ENCODE measurements around the gene TMEM95. TPM values are rescaled to one million over a fixed set of nuclear protein-coding genes. Genes with fewer than 3 reads are reported as not detected.

The TMEM95 gene
- total RNA-seq, 2 experiments from 2014 or later = not detected

DNA sequence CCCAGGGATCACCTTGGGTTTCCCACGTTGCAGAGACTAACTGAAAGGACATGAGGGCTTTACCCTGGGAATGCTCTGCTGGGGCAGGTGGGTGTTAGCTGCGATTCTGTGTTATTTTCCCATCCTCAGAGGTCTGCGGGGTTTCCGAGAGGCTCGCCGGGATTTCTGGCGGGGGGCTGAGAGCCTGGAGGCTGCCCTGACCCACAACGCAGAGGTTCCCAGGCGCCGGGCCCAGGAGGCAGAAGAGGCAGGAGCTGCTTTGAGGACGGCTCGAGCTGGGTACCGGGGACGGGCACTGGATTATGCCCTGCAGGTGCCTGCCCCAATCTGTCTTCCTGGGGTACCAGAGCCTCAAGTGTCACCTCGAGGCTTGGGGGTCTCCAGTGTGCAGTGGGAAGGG, 11.7 kb upstream of the TMEM95 start:
- H3K4me1 Mint-ChIP-seq (ENCODE audit: low read depth) = peaks cover 17% of the 10 kb centered on the region
- no peak overlapping the region for H3K4me3 Mint-ChIP-seq
- TF ChIP-seq, protein P1, sequence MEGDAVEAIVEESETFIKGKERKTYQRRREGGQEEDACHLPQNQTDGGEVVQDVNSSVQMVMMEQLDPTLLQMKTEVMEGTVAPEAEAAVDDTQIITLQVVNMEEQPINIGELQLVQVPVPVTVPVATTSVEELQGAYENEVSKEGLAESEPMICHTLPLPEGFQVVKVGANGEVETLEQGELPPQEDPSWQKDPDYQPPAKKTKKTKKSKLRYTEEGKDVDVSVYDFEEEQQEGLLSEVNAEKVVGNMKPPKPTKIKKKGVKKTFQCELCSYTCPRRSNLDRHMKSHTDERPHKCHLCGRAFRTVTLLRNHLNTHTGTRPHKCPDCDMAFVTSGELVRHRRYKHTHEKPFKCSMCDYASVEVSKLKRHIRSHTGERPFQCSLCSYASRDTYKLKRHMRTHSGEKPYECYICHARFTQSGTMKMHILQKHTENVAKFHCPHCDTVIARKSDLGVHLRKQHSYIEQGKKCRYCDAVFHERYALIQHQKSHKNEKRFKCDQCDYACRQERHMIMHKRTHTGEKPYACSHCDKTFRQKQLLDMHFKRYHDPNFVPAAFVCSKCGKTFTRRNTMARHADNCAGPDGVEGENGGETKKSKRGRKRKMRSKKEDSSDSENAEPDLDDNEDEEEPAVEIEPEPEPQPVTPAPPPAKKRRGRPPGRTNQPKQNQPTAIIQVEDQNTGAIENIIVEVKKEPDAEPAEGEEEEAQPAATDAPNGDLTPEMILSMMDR (IDR thresholded peaks at IDR 0.05) = no peak
- H3K27ac Mint-ChIP-seq = peak overlapping the region; percentile 72
- CTCF ChIA-PET = interaction anchor here (1.0 to 6.3 kb wide), 3 partner anchors 13 to 218 kb away, joined by 3 to 50 read pairs (median 20); partner anchors contain the start of gene TMEM95
- H3K36me3 Mint-ChIP-seq (ENCODE audit: low read depth) = peaks cover 44% of the 10 kb centered on the region
- no peak for DNase-seq
- POLR2A ChIA-PET = interaction anchor here (0.8 to 1.8 kb wide), 5 partner anchors 8 to 240 kb away, joined by 3 to 10 read pairs (median 3); no protein-coding TSS in a partner anchor
- ATAC-seq = no peak
- no peaks in the 10 kb centered on the region for H3K9me3 Mint-ChIP-seq
- intact Hi-C loops (cut with micrococcal nuclease) = no loop called here
- H3K27me3 Mint-ChIP-seq = no peaks in the 10 kb centered on the region

DNA sequence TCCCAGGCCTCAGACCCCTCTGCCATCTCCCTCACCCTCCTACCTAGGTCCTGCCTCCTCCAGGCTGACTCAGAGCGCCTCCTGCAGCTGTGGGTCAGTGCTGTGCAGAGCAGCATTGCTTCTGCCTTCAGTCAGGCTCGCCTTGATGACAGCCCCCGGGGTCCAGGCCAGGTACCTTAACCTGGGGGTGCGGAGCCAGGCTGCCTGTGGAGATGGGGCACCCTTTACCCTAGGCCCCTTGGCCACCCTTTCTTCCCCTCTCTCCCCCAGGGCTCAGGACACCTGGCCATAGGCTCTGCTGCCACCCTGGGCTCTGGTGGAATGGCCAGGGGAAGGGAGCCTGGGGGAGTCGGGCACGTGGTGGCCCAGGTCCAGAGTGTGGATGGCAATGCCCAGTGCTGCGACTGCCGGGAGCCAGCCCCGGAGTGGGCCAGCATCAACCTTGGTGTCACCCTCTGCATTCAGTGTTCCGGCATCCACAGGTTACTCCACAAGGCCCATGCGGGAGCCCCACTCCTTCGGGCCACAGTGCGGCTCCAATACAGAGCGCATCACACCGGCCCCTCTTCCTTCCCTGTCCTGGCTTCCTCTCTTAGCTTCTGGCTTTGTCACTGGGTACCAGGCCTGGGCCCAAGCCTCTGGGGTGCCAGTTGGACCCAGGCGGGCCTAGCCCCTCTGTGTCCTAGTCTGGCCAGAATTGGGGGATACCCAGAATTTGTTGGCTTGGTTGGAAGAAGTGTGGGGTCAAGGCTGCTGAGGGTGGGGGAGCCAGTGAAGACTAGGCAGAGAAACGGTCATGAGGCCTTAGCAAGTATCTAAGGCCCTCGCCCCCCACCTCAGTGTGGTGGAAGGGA, 8.0 kb upstream of the TMEM95 start:
- intact Hi-C loops (cut with micrococcal nuclease) = no loop called here
- TF ChIP-seq, protein P1 (IDR thresholded peaks at IDR 0.05) = no peak
- Mint-ChIP-seq H3K27ac (peak overlapping the region; percentile 34), H3K4me3 (no peak overlapping the region), H3K36me3 (ENCODE audit: low read depth) (peaks cover 48% of the 10 kb centered on the region), H3K27me3 (no peaks in the 10 kb centered on the region), H3K9me3 (no peaks in the 10 kb centered on the region), H3K4me1 (ENCODE audit: low read depth) (peaks cover 28% of the 10 kb centered on the region)
- ATAC-seq = no peak
- POLR2A ChIA-PET = interaction anchor here (5.2 to 7.4 kb wide), 2 partner anchors 10 to 33 kb away, joined by 29 to 76 read pairs; partner anchors contain the start of genes ACAP1 and GPS2
- CTCF ChIA-PET = interaction anchor here (3.8 to 6.8 kb wide), 4 partner anchors 9 to 50 kb away, joined by 16 to 50 read pairs (median 34); partner anchors contain the start of genes ACAP1 and TMEM95
- DNase-seq = no peak

DNA sequence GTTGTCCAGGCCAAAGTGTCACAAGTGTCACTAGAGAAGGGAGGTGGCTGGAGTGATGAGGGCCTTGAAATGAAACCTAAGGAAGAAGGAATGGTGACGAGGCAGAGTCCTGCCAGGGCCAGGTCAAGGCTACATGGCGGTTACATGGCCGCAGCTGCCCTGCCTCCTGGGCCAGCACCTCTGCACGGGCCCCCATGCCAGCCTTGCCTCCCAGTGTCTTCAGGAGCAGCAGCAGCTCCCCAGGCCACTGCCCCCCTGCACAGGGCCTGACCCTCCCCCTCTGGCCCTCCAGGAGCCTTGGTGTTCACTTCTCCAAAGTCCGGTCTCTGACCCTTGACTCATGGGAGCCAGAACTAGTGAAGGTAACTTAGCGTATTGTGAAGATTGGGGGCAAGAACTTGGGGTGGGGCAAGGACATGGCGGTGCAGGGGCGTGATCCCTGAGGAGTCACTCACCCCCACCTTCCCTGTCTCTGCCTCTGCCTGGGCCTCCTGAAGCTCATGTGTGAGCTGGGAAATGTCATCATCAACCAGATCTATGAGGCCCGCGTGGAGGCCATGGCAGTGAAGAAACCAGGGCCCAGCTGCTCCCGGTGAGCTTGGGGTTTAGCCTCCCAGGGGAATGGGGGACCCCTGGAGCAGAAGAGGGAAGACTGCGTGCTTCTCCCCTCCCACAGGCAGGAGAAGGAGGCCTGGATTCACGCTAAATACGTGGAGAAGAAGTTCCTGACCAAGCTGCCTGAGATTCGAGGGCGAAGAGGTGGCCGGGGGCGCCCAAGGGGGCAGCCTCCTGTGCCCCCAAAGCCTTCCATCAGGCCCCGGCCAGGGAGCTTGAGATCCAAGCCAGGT, 7.1 kb upstream of the TMEM95 start:
- TF ChIP-seq, protein P1 (IDR thresholded peaks at IDR 0.05) = no peak
- H3K36me3 Mint-ChIP-seq (ENCODE audit: low read depth) = peaks cover 55% of the 10 kb centered on the region
- ATAC-seq = no peak
- no peak overlapping the region for H3K4me3 Mint-ChIP-seq
- peak overlapping the region; percentile 49 for H3K27ac Mint-ChIP-seq
- intact Hi-C loops (cut with micrococcal nuclease) = no loop called here
- H3K27me3 Mint-ChIP-seq = no peaks in the 10 kb centered on the region
- peaks cover 36% of the 10 kb centered on the region for H3K4me1 Mint-ChIP-seq (ENCODE audit: low read depth)
- POLR2A ChIA-PET = interaction anchor here (1.0 to 7.4 kb wide), 5 partner anchors 11 to 225 kb away, joined by 3 to 76 read pairs (median 7); partner anchors contain the start of genes ACAP1, GPS2 and NEURL4
- DNase-seq = no peak
- no peaks in the 10 kb centered on the region for H3K9me3 Mint-ChIP-seq
- CTCF ChIA-PET = interaction anchor here (0.6 to 6.8 kb wide), 9 partner anchors 8 to 213 kb away, joined by 3 to 49 read pairs (median 15); partner anchors contain the start of genes ACAP1, NEURL4, SENP3 and TMEM95

DNA sequence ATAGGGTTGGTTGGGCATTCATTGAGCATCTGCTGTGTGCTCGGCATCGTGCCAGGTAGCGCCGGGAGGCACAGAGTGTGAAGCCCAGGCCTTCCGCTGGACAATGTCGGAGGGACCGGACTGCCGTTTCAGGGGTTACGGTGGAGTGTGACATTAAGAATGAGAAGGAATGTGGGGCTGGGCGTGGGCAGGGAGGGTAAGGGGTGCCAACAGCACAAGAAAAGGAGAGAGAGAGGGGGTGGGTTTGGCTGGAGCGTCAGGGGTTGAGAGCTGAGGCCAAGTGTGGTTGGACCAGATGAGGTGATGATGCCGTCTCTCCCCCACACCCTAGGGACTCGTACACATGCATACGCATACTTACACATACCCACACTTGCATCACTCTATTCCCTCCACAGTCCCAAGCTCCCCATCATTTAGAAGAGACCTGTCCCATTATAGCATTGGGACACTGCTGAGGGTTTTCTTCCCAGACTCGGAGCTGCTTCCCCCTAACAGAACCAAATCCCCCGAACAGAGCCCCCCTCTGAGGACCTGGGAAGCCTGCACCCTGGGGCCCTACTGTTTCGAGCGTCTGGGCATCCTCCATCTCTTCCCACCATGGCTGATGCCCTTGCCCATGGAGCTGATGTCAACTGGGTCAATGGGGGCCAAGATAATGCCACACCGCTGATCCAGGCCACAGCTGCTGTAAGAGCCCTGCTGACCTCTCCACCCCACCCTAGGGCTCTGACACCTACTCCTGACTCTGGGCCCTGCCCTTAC, 6.3 kb upstream of the TMEM95 start:
- ChIA-PET CTCF (interaction anchor here (0.6 to 6.8 kb wide), 9 partner anchors 8 to 212 kb away, joined by 3 to 49 read pairs (median 8); partner anchors contain the start of genes ACAP1, NEURL4 and SENP3), POLR2A (interaction anchor here (1.0 to 7.4 kb wide), 8 partner anchors 12 to 339 kb away, joined by 3 to 76 read pairs (median 6); partner anchors contain the start of genes ACAP1, GPS2, NEURL4 and TP53)
- Mint-ChIP-seq H3K27me3 (no peaks in the 10 kb centered on the region), H3K4me1 (ENCODE audit: low read depth) (peaks cover 39% of the 10 kb centered on the region), H3K36me3 (ENCODE audit: low read depth) (peaks cover 49% of the 10 kb centered on the region), H3K4me3 (no peak overlapping the region), H3K9me3 (no peaks in the 10 kb centered on the region), H3K27ac (peak overlapping the region; percentile 73)
- ATAC-seq = no peak
- DNase-seq = no peak
- TF ChIP-seq, protein P1 (IDR thresholded peaks at IDR 0.05) = no peak
- intact Hi-C loops (cut with micrococcal nuclease) = no loop called here

Data from activated CD8-positive, alpha-beta T cell treated with anti-CD3 and anti-CD28 coated beads for 36 hours (primary cell).